ENCODE measurements around the gene PCBP3. TPM values are rescaled to one million over a fixed set of nuclear protein-coding genes. Genes with fewer than 3 reads are reported as not detected.

PCBP3 gene
- polyA plus RNA-seq, 1 donor from 2014 or later: 1.7 TPM

DNA sequence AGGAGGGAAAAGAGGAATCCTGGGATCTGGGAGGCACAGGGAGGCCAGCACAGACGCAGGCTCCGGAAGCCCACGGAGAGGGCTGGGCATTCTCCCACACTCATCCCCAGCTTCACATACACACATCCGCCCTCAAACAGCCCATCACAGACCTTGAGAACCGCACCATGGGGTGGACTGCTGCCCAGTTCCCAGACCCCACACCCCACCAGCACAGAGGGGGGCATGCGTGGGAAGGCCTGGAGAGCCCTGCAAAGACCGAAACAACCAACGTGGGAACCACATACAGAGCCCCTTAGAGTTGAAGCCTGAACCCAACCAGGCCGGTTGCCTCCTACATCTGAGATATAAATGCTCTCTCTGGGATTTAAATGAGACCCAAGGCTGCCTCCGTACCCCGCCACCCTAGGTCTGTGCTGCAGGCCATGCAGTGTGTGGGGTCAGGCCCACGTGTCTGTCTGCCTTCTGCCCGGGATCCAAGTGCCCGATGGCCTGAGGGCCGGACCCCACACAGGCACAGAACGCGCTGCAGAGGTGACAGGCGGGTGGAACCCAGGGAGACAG lies 211.8 kb downstream of the PCBP3 start:
- Histone ChIP-seq H3K27ac (ENCODE audit: low read length) (no peak overlapping the region), H3K27me3 (ENCODE audit: insufficient read depth, low read depth, low read length) (no peaks in the 10 kb centered on the region), H2AFZ (ENCODE audit: low read depth, low read length) (no peak overlapping the region), H3K9ac (ENCODE audit: low read length) (no peak overlapping the region), H3K79me2 (replicated peaks; ENCODE audit: insufficient read depth, low read length) (no peaks in the 10 kb centered on the region), H4K20me1 (ENCODE audit: insufficient read depth) (no peaks in the 10 kb centered on the region), H3K9me2 (ENCODE audit: insufficient read depth, low read length) (no peaks in the 10 kb centered on the region), H3K4me3 (ENCODE audit: low read length) (no peak overlapping the region), H3K36me3 (ENCODE audit: insufficient read depth, low read length) (no peaks in the 10 kb centered on the region), H3K9me3 (ENCODE audit: low read length) (no peaks in the 10 kb centered on the region), H3K4me2 (ENCODE audit: low read length) (no peak overlapping the region), H3F3A (ENCODE audit: insufficient read depth, low read length, poor library complexity, severe bottlenecking) (no peaks in the 10 kb centered on the region)
- TF ChIP-seq SMC3 (conservative IDR thresholded peaks at IDR 0.05; ENCODE audit: poor library complexity): no peak
- no peak for TF ChIP-seq POLR2AphosphoS5 (IDR thresholded peaks at IDR 0.05)

DNA sequence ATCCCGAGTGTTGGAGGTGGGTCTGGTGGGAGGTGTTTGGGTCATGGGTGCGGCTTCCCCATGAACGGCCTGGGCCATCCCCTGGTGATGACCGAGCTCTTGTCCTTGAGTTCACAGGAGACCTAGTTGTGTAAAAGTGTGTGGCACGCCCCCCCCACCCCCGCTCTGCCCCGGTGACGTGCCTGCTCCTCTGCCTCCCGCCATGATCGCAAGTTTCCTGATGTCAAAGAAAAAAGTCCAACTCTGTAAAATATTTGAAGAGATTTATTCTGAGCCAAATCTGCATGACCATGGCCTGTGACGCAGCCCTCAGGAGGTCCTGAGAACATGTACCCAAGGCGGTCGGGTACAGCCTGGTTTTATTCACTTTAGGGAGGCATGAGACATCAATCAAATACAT lies 212.9 kb downstream of the PCBP3 start:
- TF ChIP-seq EZH2 (IDR thresholded peaks at IDR 0.05; ENCODE audit: borderline replicate concordance, insufficient read depth, low read length, poor library complexity, severe bottlenecking) (no peak), RAD21 (conservative IDR thresholded peaks at IDR 0.05) (no peak), SMC3 (conservative IDR thresholded peaks at IDR 0.05; ENCODE audit: poor library complexity) (no peak), EP300 (conservative IDR thresholded peaks at IDR 0.05; ENCODE audit: poor library complexity, severe bottlenecking) (no peak), MXI1 (conservative IDR thresholded peaks at IDR 0.05; ENCODE audit: poor library complexity, severe bottlenecking) (no peak), POLR2AphosphoS5 (IDR thresholded peaks at IDR 0.05) (no peak), TAF1 (IDR thresholded peaks at IDR 0.05; ENCODE audit: low read depth) (no peak), CTCF (IDR thresholded peaks at IDR 0.05; ENCODE audit: poor library complexity, severe bottlenecking) (no peak)
- TF ChIP-seq, protein P1, sequence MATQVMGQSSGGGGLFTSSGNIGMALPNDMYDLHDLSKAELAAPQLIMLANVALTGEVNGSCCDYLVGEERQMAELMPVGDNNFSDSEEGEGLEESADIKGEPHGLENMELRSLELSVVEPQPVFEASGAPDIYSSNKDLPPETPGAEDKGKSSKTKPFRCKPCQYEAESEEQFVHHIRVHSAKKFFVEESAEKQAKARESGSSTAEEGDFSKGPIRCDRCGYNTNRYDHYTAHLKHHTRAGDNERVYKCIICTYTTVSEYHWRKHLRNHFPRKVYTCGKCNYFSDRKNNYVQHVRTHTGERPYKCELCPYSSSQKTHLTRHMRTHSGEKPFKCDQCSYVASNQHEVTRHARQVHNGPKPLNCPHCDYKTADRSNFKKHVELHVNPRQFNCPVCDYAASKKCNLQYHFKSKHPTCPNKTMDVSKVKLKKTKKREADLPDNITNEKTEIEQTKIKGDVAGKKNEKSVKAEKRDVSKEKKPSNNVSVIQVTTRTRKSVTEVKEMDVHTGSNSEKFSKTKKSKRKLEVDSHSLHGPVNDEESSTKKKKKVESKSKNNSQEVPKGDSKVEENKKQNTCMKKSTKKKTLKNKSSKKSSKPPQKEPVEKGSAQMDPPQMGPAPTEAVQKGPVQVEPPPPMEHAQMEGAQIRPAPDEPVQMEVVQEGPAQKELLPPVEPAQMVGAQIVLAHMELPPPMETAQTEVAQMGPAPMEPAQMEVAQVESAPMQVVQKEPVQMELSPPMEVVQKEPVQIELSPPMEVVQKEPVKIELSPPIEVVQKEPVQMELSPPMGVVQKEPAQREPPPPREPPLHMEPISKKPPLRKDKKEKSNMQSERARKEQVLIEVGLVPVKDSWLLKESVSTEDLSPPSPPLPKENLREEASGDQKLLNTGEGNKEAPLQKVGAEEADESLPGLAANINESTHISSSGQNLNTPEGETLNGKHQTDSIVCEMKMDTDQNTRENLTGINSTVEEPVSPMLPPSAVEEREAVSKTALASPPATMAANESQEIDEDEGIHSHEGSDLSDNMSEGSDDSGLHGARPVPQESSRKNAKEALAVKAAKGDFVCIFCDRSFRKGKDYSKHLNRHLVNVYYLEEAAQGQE (IDR thresholded peaks at IDR 0.05; ENCODE audit: borderline replicate concordance): no peak
- H3K4me3 ChIP-seq (ENCODE audit: low read length): no peak overlapping the region
- no peak overlapping the region for H3K27ac ChIP-seq (ENCODE audit: low read length)
- H3K4me2 ChIP-seq (ENCODE audit: low read length): no peak overlapping the region
- no peaks in the 10 kb centered on the region for H3K27me3 ChIP-seq (ENCODE audit: insufficient read depth, low read depth, low read length)
- no peak overlapping the region for H2AFZ ChIP-seq (ENCODE audit: low read depth, low read length)
- H3K9ac ChIP-seq (ENCODE audit: low read length): no peak overlapping the region
- H3K9me3 ChIP-seq (ENCODE audit: low read length): no peaks in the 10 kb centered on the region
- no peaks in the 10 kb centered on the region for H3K36me3 ChIP-seq (ENCODE audit: insufficient read depth, low read length)
- H3F3A ChIP-seq (ENCODE audit: insufficient read depth, low read length, poor library complexity, severe bottlenecking): no peaks in the 10 kb centered on the region
- H3K79me2 ChIP-seq (replicated peaks; ENCODE audit: insufficient read depth, low read length): no peaks in the 10 kb centered on the region
- H4K20me1 ChIP-seq (ENCODE audit: insufficient read depth): no peaks in the 10 kb centered on the region
- H3K9me2 ChIP-seq (ENCODE audit: insufficient read depth, low read length): no peaks in the 10 kb centered on the region

Data from neural cell (in vitro differentiated cells).